Ectodermal cell (in vitro differentiated cells): Measurements from ENCODE around the gene CDKN2D.

Experiments
- H3K27ac ChIP-seq: 2 replicates; pipeline ENCODE4 v1.7.0; 2013; ENCODE audit warnings: mild to moderate bottlenecking, low read depth, low read length; ENCODE audit not compliant: insufficient read depth, poor library complexity, severe bottlenecking
- H3K27me3 ChIP-seq: 2 replicates; pipeline ENCODE4 v1.7.0; 2013; ENCODE audit warnings: mild to moderate bottlenecking, low read length; ENCODE audit not compliant: insufficient read depth, control insufficient read depth, poor library complexity, severe bottlenecking
- H3K36me3 ChIP-seq: one replicate; pipeline ENCODE4 v1.7.0; 2013; ENCODE audit warnings: low read length; ENCODE audit not compliant: control insufficient read depth, insufficient read depth
- H3K4me1 ChIP-seq: one replicate; pipeline ENCODE4 v1.7.0; 2013; ENCODE audit warnings: low read length; ENCODE audit not compliant: control insufficient read depth, insufficient read depth
- H3K4me3 ChIP-seq: 2 replicates; pipeline ENCODE4 v1.7.0; 2013; ENCODE audit warnings: low read depth, low read length, control low read depth; ENCODE audit not compliant: insufficient read depth
- H3K9me3 ChIP-seq: 2 replicates; pipeline ENCODE4 v1.7.0; 2013; ENCODE audit warnings: mild to moderate bottlenecking, low read length, moderate library complexity; ENCODE audit not compliant: control insufficient read depth
- WGBS, 2 experiments: methylation state at CpG; one replicate each; pipeline ENCODE4 v1.1.7; 2013; ENCODE audit warnings: missing lambda C conversion rate in 2 of 2; 5-methylcytosine and 5-hydroxymethylcytosine counted together

Gene CDKN2D

GRCh38 chr19:10602330-10603083 lies 33.7 kb upstream of the CDKN2D start:
- Histone ChIP-seq H3K9me3 (no peaks in the 10 kb centered on the region), H3K36me3 (no peaks in the 10 kb centered on the region), H3K27ac (peak overlapping the region; percentile 89), H3K4me3 (peak overlapping the region; percentile 90), H3K27me3 (no peaks in the 10 kb centered on the region), H3K4me1 (peaks cover 12% of the 10 kb centered on the region)
- 0 to 1% methylated on average over 76 of the region's 76 CpGs for WGBS, 2 experiments

DNA sequence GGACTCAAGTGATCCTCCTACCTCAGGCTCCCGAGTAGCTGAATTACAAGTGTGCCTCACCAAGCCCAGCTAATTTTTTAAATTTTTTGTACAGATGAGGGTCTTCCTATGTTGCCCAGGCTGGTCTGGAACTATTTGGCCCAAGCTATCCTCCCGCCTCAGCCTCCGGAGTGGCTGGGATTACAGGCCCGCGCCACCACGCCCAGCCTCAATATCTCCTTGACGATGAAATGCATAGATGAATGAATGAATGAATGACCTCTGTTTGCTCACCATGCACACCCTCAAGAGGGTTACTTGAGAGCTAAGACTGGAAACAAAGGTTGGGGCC lies 33.2 kb upstream of the CDKN2D start:
- Histone ChIP-seq H3K9me3 (no peaks in the 10 kb centered on the region), H3K36me3 (no peaks in the 10 kb centered on the region), H3K27ac (no peak overlapping the region), H3K4me3 (no peak overlapping the region), H3K27me3 (no peaks in the 10 kb centered on the region), H3K4me1 (peaks cover 12% of the 10 kb centered on the region)
- WGBS, 2 experiments: 34 to 39% methylated on average over 7 of the region's 7 CpGs

DNA sequence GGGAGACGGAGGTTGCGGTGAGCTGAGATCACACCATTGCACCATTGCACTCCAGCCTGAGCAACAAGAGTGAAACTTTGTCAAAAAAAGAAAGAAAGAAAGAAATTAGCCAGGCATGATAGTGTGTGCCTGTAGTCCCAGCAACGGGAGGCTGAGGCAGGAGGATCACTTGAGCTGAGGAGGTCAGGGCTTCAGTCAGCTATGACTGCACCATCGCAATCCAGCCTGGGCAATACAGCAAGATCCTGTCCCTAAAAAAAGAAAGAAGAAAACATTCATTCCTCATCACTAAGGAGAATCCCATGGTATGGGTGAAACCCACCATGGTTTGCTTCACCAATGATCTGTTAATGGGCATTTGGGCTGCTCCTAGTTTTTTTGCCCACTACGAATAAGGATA lies 31.4 kb upstream of the CDKN2D start:
- Histone ChIP-seq H3K4me1 (peaks cover 12% of the 10 kb centered on the region), H3K9me3 (no peaks in the 10 kb centered on the region), H3K27me3 (no peaks in the 10 kb centered on the region), H3K36me3 (no peaks in the 10 kb centered on the region), H3K27ac (no peak overlapping the region), H3K4me3 (no peak overlapping the region)
- WGBS, 2 experiments: 95% methylated on average over 5 of the region's 5 CpGs

GRCh38 chr19:10593820-10594637 lies 25.2 kb upstream of the CDKN2D start:
- Histone ChIP-seq H3K4me1 (no peaks in the 10 kb centered on the region), H3K9me3 (no peaks in the 10 kb centered on the region), H3K4me3 (no peak overlapping the region), H3K36me3 (no peaks in the 10 kb centered on the region), H3K27me3 (no peaks in the 10 kb centered on the region), H3K27ac (no peak overlapping the region)
- WGBS, 2 experiments: 85 to 88% methylated on average over 9 of the region's 9 CpGs

GRCh38 chr19:10593148-10593547 lies 24.4 kb upstream of the CDKN2D start:
- H3K9me3 ChIP-seq: no peaks in the 10 kb centered on the region
- no peaks in the 10 kb centered on the region for H3K27me3 ChIP-seq
- H3K4me1 ChIP-seq: no peaks in the 10 kb centered on the region
- H3K4me3 ChIP-seq: no peak overlapping the region
- H3K27ac ChIP-seq: no peak overlapping the region
- no peaks in the 10 kb centered on the region for H3K36me3 ChIP-seq
- 90 to 91% methylated on average over 6 of the region's 7 CpGs for WGBS, 2 experiments

DNA sequence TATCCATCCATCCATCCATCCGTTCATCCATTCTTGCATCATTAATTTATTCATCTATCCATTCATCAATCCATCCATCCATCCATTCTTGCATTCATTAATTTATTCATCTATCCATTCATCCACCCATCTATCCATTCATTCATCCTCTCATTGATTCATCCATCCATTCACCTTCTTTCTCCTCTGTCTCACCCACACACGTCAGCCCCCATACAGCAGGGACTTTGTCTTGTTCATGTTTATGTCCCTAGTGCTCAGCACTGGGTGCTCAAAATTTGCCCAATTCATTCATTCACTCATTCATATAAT lies 19.0 kb upstream of the CDKN2D start:
- WGBS, 2 experiments: 87 to 92% methylated on average over 2 of the region's 2 CpGs

GRCh38 chr19:10587022-10587838 lies 18.5 kb upstream of the CDKN2D start, which contains the start of gene AP1M2:
AP1M2 (minus strand) TSS chr19:10587312; CDS start chr19:10587231, 81 bp downstream.
- Histone ChIP-seq H3K4me1 (no peaks in the 10 kb centered on the region), H3K36me3 (no peaks in the 10 kb centered on the region), H3K27ac (no peak within 1 kb of the TSS), H3K9me3 (no peaks in the 10 kb centered on the region), H3K27me3 (peaks cover 16% of the 10 kb centered on the region), H3K4me3 (no peak within 1 kb of the TSS)
- WGBS, 2 experiments: 61 to 64% methylated on average over 35 of the region's 35 CpGs

More for the DNA sequence above, 19.0 kb upstream of the CDKN2D start:
- no peaks in the 10 kb centered on the region for H3K4me1 ChIP-seq
- H3K36me3 ChIP-seq: no peaks in the 10 kb centered on the region
- no peak overlapping the region for H3K4me3 ChIP-seq
- H3K27me3 ChIP-seq: peaks cover 16% of the 10 kb centered on the region
- H3K27ac ChIP-seq: no peak overlapping the region
- no peaks in the 10 kb centered on the region for H3K9me3 ChIP-seq

DNA sequence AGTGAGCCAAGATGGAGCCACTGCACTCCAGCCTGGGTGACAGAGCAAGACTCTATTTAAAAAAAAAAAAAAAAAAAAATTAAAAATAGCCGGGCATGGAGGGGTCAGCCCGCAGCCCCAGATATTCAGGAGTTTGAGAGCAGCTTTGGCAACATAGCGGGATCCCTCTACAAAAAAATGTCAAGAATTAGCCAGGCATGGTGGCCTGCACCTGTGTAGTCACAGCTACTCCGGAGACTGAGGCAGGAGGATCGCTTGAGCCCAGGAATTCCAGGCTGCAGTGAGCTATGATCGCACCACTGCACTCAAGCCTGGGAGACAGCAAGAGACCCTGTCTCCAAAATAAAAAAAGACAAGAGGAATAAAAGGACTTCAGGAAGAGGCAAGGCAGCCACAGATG lies 17.6 kb upstream of the CDKN2D start:
- H3K36me3 ChIP-seq: no peaks in the 10 kb centered on the region
- H3K27ac ChIP-seq: no peak overlapping the region
- peaks cover 16% of the 10 kb centered on the region for H3K27me3 ChIP-seq
- no peaks in the 10 kb centered on the region for H3K4me1 ChIP-seq
- H3K4me3 ChIP-seq: no peak overlapping the region
- H3K9me3 ChIP-seq: no peaks in the 10 kb centered on the region
- 87 to 88% methylated on average over 6 of the region's 6 CpGs for WGBS, 2 experiments

DNA sequence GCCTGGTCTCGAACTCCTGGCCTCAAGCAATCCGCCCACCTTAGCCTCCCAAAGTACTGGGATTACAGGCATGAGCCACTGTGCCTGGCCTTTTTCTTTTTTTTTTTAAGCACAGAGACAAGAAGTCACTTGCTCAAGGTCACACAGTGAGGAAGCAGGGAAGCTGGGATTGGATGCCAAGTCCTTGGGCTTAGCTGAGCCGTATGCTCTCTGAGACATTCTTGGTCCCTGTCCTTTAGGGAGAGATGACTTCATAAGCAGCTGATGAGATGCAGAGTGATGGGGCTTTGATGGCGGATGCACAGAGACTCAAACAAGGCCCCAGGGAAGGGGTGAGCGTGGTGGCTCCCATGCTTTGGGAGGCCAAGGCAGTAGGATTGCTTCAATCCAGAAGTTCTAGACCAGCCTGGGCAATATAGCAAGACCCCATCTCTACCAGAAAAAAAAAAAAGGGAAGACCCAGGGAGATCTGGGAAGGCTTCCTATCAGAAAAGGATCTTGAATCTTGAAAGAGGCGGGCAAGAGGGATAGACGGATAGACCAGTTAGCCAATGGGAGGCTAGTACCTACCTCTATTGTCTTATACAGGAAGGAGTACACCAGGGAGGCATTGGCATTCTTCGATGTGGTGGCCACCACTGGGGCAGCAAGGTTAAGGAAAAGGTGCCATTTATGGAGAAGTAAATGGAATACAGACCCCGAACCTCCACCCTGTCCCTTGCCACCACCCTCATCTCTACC lies 14.4 kb upstream of the CDKN2D start:
- WGBS, 2 experiments: 90 to 93% methylated on average over 9 of the region's 9 CpGs

More for the DNA sequence above, 14.4 kb upstream of the CDKN2D start:
- Histone ChIP-seq H3K36me3 (no peaks in the 10 kb centered on the region), H3K4me3 (no peak overlapping the region), H3K27ac (no peak overlapping the region), H3K27me3 (peaks cover 16% of the 10 kb centered on the region), H3K9me3 (no peaks in the 10 kb centered on the region), H3K4me1 (no peaks in the 10 kb centered on the region)
